ENCODE data around the gene CHL1.

CHL1 gene

DNA sequence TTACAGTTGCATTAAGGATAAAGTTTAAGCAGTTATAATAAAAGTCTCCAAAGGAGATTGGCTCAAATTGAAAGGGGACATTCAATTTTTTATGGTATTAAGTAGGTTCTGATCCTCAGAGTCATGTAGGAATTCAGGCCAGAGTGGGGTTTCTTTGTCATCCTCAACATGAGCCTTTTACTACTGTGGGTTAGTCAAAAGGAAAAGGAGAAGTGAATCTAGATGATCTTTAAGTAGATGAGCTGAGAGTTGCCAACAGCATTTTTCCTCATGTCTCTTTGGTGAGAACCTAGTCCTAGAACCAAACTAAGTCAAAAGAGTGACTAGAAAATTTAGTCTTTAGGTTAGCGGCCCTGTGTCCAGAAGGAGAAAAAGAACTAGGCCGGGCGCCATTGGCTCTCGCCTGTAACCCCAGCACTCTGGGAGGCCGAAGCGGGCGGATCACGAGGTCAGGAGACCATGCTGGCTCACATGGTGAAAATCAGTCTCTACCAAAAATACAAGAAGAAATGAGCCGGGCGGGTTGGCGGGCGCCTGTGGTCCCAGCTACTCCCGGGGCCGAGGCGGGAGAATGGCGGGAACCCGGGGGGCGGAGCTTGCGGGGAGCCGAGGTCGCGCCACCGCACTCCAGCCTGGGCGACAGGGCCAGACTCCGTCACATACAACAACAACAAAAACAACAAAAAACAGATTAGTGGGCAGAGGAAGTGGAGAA is 4.2 kb upstream of the CHL1 start:
- no peak overlapping the region for H3K27ac ChIP-seq
- no peaks in the 10 kb centered on the region for H3K9me3 ChIP-seq (ENCODE audit: low read depth, low read length)
- no peaks in the 10 kb centered on the region for H3K36me3 ChIP-seq (ENCODE audit: insufficient read depth, low read length)
- no peak for TF ChIP-seq EZH2 (IDR thresholded peaks at IDR 0.05)
- no peak for TF ChIP-seq POLR2AphosphoS5 (IDR thresholded peaks at IDR 0.05; ENCODE audit: borderline replicate concordance, low read depth, low read length)
- no peak for TF ChIP-seq FOXP2 (optimal IDR thresholded peaks at IDR 0.05; ENCODE audit: control extremely low read depth, extremely low read length, insufficient read depth)
- no peak overlapping the region for H3K9ac ChIP-seq (ENCODE audit: insufficient read length)
- H3K4me3 ChIP-seq, result no peak overlapping the region
- no peak for DNase-seq (ENCODE audit: low read depth, low spot score)

- TF ChIP-seq FOXP2 (optimal IDR thresholded peaks at IDR 0.05; ENCODE audit: control extremely low read depth, extremely low read length, insufficient read depth), result no peak
- no peak for TF ChIP-seq POLR2AphosphoS5 (IDR thresholded peaks at IDR 0.05; ENCODE audit: borderline replicate concordance, low read depth, low read length)
- TF ChIP-seq EZH2 (IDR thresholded peaks at IDR 0.05), result no peak
- H3K4me3 ChIP-seq, result no peak overlapping the region
- no peaks in the 10 kb centered on the region for H3K36me3 ChIP-seq (ENCODE audit: insufficient read depth, low read length)
- no peak for DNase-seq (ENCODE audit: low read depth, low spot score)
- no peak overlapping the region for H3K27ac ChIP-seq
- H3K9ac ChIP-seq (ENCODE audit: insufficient read length), result no peak overlapping the region
- H3K9me3 ChIP-seq (ENCODE audit: low read depth, low read length), result no peaks in the 10 kb centered on the region
These were observed 2.6 kb upstream of the CHL1 start for GRCh38 chr3:194001-194400.

- no peak for TF ChIP-seq POLR2AphosphoS5 (IDR thresholded peaks at IDR 0.05; ENCODE audit: borderline replicate concordance, low read depth, low read length)
- TF ChIP-seq EZH2 (IDR thresholded peaks at IDR 0.05), result no peak
- no peak for TF ChIP-seq FOXP2 (optimal IDR thresholded peaks at IDR 0.05; ENCODE audit: control extremely low read depth, extremely low read length, insufficient read depth)
- Histone ChIP-seq H3K27ac (no peak overlapping the region), H3K4me3 (no peak overlapping the region), H3K9ac (ENCODE audit: insufficient read length) (no peak overlapping the region), H3K9me3 (ENCODE audit: low read depth, low read length) (no peaks in the 10 kb centered on the region), H3K36me3 (ENCODE audit: insufficient read depth, low read length) (no peaks in the 10 kb centered on the region)
- no peak for DNase-seq (ENCODE audit: low read depth, low spot score)
These were observed 2.1 kb upstream of the CHL1 start for GRCh38 chr3:194421-194820.

GRCh38 chr3:195666-196065 is 897 bp upstream of the CHL1 start:
- DNase-seq (ENCODE audit: low read depth, low spot score), result no peak
- Histone ChIP-seq H3K27ac (no peak overlapping the region), H3K4me3 (no peak overlapping the region), H3K36me3 (ENCODE audit: insufficient read depth, low read length) (no peaks in the 10 kb centered on the region), H3K9ac (ENCODE audit: insufficient read length) (no peak overlapping the region), H3K9me3 (ENCODE audit: low read depth, low read length) (no peaks in the 10 kb centered on the region)
- no peak for TF ChIP-seq POLR2AphosphoS5 (IDR thresholded peaks at IDR 0.05; ENCODE audit: borderline replicate concordance, low read depth, low read length)
- no peak for TF ChIP-seq FOXP2 (optimal IDR thresholded peaks at IDR 0.05; ENCODE audit: control extremely low read depth, extremely low read length, insufficient read depth)
- no peak for TF ChIP-seq EZH2 (IDR thresholded peaks at IDR 0.05)

DNA sequence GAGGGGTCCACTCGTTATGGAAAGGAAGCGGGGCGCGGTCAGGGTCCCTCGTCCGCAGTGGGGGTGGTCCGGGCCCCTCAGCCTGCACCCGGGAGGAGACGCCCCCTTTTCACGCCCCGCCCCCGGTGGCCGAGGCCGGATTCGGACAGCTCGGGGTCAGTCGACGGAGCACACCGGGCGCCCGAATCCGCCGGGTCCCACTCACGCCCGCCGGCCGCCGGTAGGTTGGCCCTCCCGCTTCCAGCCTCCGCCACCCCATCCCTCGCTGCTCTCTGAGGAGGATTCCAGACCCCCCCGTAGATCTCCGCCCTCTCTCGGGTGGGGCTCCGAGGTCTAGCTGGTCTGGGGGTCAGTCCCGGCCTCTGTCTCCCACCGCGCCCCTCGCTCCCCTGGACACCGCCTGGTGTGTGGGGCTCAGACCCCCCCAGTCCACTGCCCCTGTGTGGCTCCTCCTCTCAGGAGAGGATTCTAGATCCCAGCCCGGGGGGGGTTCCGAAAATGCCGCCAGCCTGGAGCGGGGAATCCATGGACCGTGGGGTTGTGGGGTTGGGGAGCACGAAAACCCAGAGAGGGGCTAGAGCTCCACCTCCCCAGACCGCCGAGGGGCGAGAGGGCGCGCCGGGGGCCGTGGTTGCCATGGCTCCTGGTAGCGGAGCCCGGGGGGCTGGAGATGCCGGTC is 725 bp downstream of the CHL1 start:
- Histone ChIP-seq H3K27ac (no peak overlapping the region), H3K9ac (ENCODE audit: insufficient read length) (no peak overlapping the region), H3K4me3 (peak overlapping the region; percentile 74), H3K9me3 (ENCODE audit: low read depth, low read length) (no peaks in the 10 kb centered on the region), H3K36me3 (ENCODE audit: insufficient read depth, low read length) (no peaks in the 10 kb centered on the region)
- TF ChIP-seq POLR2AphosphoS5 (IDR thresholded peaks at IDR 0.05; ENCODE audit: borderline replicate concordance, low read depth, low read length), result no peak
- TF ChIP-seq EZH2 (IDR thresholded peaks at IDR 0.05), result no peak
- no peak for TF ChIP-seq FOXP2 (optimal IDR thresholded peaks at IDR 0.05; ENCODE audit: control extremely low read depth, extremely low read length, insufficient read depth)
- DNase-seq (ENCODE audit: low read depth, low spot score), result no peak

DNA sequence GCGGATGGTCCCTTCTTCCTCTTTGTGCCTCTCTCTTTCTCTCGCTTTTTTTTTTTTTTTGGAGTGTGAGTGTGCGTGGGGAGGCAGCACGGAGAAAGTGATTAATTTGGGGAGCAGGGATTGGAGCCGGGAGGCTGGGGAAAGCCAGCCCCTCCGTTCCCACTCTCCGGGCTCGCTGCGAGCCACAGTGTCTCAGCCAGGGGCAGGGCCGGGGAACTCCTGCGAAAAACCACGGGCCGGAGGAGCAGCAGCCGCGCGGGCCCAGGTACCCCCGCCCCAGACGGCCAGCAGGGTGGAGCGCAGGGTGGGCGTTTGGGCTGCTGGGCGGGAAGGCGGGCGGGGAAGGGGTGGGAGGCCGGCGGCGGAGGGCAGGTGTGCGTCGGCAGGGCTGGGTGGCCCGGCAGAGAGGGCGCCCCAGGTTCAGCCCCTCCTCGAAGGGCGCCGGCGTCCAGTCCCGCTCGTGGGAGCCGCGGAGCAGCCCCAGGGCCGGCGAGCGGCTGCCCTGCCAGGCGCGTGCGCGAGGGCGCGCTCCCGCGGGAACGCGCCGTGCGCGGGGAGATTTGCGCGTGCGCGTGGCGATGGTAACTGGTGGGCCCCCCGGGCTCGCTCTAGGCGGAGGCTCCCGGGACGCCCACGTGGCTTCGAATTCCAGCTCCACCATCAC is 1.4 kb downstream of the CHL1 start:
- H3K36me3 ChIP-seq (ENCODE audit: insufficient read depth, low read length), result no peaks in the 10 kb centered on the region
- H3K4me3 ChIP-seq, result peak overlapping the region; percentile 74
- H3K9me3 ChIP-seq (ENCODE audit: low read depth, low read length), result no peaks in the 10 kb centered on the region
- H3K9ac ChIP-seq (ENCODE audit: insufficient read length), result no peak overlapping the region
- DNase-seq (ENCODE audit: low read depth, low spot score), result no peak
- TF ChIP-seq EZH2 (IDR thresholded peaks at IDR 0.05) (no peak), FOXP2 (optimal IDR thresholded peaks at IDR 0.05; ENCODE audit: control extremely low read depth, extremely low read length, insufficient read depth) (no peak), POLR2AphosphoS5 (IDR thresholded peaks at IDR 0.05; ENCODE audit: borderline replicate concordance, low read depth, low read length) (no peak)
- no peak overlapping the region for H3K27ac ChIP-seq

GRCh38 chr3:199835-200234 is 3.3 kb downstream of the CHL1 start:
- TF ChIP-seq FOXP2 (optimal IDR thresholded peaks at IDR 0.05; ENCODE audit: control extremely low read depth, extremely low read length, insufficient read depth) (no peak), EZH2 (IDR thresholded peaks at IDR 0.05) (no peak), POLR2AphosphoS5 (IDR thresholded peaks at IDR 0.05; ENCODE audit: borderline replicate concordance, low read depth, low read length) (no peak)
- no peak overlapping the region for H3K27ac ChIP-seq

GRCh38 chr3:200758-201325 is 4.3 kb downstream of the CHL1 start:
- no peak for DNase-seq (ENCODE audit: low read depth, low spot score)
- H3K27ac ChIP-seq, result no peak overlapping the region
- H3K4me3 ChIP-seq, result no peak overlapping the region
- H3K36me3 ChIP-seq (ENCODE audit: insufficient read depth, low read length), result no peaks in the 10 kb centered on the region
- H3K9ac ChIP-seq (ENCODE audit: insufficient read length), result no peak overlapping the region
- TF ChIP-seq EZH2 (IDR thresholded peaks at IDR 0.05) (no peak), POLR2AphosphoS5 (IDR thresholded peaks at IDR 0.05; ENCODE audit: borderline replicate concordance, low read depth, low read length) (no peak), FOXP2 (optimal IDR thresholded peaks at IDR 0.05; ENCODE audit: control extremely low read depth, extremely low read length, insufficient read depth) (no peak)
- H3K9me3 ChIP-seq (ENCODE audit: low read depth, low read length), result no peaks in the 10 kb centered on the region

More at GRCh38 chr3:199835-200234, 3.3 kb downstream of the CHL1 start:
- H3K36me3 ChIP-seq (ENCODE audit: insufficient read depth, low read length), result no peaks in the 10 kb centered on the region
- no peak for DNase-seq (ENCODE audit: low read depth, low spot score)
- H3K9me3 ChIP-seq (ENCODE audit: low read depth, low read length), result no peaks in the 10 kb centered on the region
- H3K9ac ChIP-seq (ENCODE audit: insufficient read length), result no peak overlapping the region
- H3K4me3 ChIP-seq, result no peak overlapping the region
